ENCODE data around the gene ZNF408.

Gene ZNF408

DNA sequence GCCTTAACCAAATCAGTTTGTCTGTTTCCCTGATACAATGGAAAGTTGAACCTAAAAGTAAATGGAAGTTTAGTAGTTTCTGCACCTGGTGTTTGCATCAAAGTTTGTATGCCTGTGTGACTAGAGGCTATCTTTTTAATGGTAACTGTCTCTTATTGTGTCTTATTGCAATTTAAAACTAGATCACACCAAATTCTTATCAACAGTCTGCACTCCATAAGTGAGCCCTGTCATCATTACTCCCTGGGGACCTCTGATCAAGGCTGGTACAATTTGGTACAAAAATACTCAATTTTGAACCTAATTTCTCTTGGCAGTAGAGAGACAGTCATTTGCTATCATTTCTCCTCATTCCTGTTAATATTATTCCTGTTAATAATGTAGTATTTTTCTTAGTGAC is 38.5 kb upstream of the ZNF408 start:
- H3K4me3 ChIP-seq (ENCODE audit: control insufficient read depth in 1 of 7, extremely low read depth in 1 of 7, insufficient read depth in 4 of 7, low read depth in 2 of 7, low read length in 6 of 7): no peak overlapping the region
- CTCF ChIA-PET: no interaction called here
- no peak overlapping the region for H3K27ac ChIP-seq (ENCODE audit: insufficient read depth in 1 of 2, low read depth in 1 of 2, low read length in 2 of 2, poor library complexity in 1 of 2, severe bottlenecking in 2 of 2)

DNA sequence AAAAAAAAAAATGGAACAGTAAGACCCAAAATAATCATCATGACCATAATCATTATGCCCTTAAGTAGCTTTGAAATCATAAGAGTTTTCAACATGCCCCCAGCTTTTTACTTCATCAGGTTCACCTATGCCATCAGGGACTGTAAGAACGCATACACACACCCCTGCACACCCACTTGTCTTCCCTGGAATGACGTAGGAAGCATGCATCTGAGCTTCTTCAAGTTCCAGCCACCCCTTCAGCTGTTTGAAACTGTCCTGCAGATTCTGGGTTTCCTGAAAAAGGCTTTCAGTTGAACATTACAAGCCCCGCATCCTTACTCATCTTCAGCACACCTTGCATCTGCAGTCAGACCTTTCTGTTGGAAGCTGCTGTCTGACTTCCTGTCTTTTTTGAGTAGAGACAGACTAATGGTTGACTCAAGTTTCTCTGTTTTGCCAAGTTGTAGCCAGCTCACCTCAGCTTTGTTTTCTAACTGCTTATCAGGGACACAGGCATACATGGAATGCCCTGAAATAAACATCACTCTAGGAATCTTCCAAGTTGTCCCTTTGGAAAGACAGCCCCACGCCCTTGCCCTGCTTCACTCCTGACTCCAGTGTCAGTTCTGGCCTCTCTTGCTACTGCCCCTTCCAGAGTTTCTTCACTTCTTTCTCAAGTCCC is 37.4 kb upstream of the ZNF408 start:
- H3K36me3 ChIP-seq (ENCODE audit: control insufficient read depth in 4 of 4, insufficient read depth in 4 of 4, low read length in 3 of 4): peaks cover 42 to 88% (median 64%) of the 10 kb centered on the region in 4 experiments
- H3K4me1 ChIP-seq (ENCODE audit: control extremely low read depth in 1 of 4, control insufficient read depth in 4 of 4, insufficient read depth in 4 of 4, low read length in 3 of 4): peaks cover 0 to 17% (median 7%) of the 10 kb centered on the region in 4 experiments
- no peaks in the 10 kb centered on the region for H3K27me3 ChIP-seq (replicated peaks in 2 of 5; ENCODE audit: control insufficient read depth in 4 of 5, insufficient read depth in 5 of 5, low read length in 4 of 5)
- 90% methylated on average over 3 of the region's 4 CpGs for WGBS (ENCODE audit: insufficient coverage)
- H3K9me3 ChIP-seq (ENCODE audit: control extremely low read depth in 1 of 5, control insufficient read depth in 4 of 5, insufficient read depth in 2 of 5, low read depth in 1 of 5, low read length in 4 of 5): no peaks in the 10 kb centered on the region
- ChIA-PET CTCF (interaction anchor here (0.6 kb wide), 1 partner anchor 38 kb away, joined by 3 read pairs; no protein-coding TSS in a partner anchor), POLR2A (interaction anchor here (0.7 kb wide), 1 partner anchor 96 kb away, joined by 3 read pairs; no protein-coding TSS in a partner anchor)
- no peak overlapping the region for H3K27ac ChIP-seq (ENCODE audit: insufficient read depth in 1 of 2, low read depth in 1 of 2, low read length in 2 of 2, poor library complexity in 1 of 2, severe bottlenecking in 2 of 2)
- no peak for DNase-seq
- H3K4me3 ChIP-seq (ENCODE audit: control insufficient read depth in 1 of 7, extremely low read depth in 1 of 7, insufficient read depth in 4 of 7, low read depth in 2 of 7, low read length in 6 of 7): no peak overlapping the region

More for the DNA sequence above, 38.5 kb upstream of the ZNF408 start:
- DNase-seq: no peak
- no peaks in the 10 kb centered on the region for H3K9me3 ChIP-seq (ENCODE audit: control extremely low read depth in 1 of 5, control insufficient read depth in 4 of 5, insufficient read depth in 2 of 5, low read depth in 1 of 5, low read length in 4 of 5)
- POLR2A ChIA-PET: no interaction called here
- H3K4me1 ChIP-seq (ENCODE audit: control extremely low read depth in 1 of 4, control insufficient read depth in 4 of 4, insufficient read depth in 4 of 4, low read length in 3 of 4): peaks cover 0 to 20% (median 7%) of the 10 kb centered on the region in 4 experiments
- peaks cover 36 to 87% (median 63%) of the 10 kb centered on the region in 4 experiments for H3K36me3 ChIP-seq (ENCODE audit: control insufficient read depth in 4 of 4, insufficient read depth in 4 of 4, low read length in 3 of 4)
- no peaks in the 10 kb centered on the region for H3K27me3 ChIP-seq (replicated peaks in 2 of 5; ENCODE audit: control insufficient read depth in 4 of 5, insufficient read depth in 5 of 5, low read length in 4 of 5)

DNA sequence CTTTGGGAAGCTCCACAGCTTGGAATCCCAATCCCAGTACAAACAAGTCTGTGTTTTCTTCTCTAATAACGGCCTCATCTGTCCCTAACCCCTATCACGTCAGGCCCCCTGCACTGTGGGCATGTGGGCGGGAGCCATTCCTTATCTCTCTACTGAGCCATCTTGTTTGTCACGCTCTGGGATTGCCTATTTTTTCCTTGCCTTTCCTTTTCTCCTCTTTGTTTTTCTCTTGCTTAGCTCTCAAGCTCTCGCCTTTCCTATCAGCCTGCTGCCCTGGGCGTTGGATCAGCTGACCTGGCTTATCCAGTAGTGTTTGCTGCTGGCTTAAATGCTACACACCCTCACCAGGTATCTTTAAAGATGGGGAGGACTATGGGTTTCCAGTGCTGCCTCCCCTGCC is 36.2 kb upstream of the ZNF408 start:
- no peaks in the 10 kb centered on the region for H3K9me3 ChIP-seq (ENCODE audit: control extremely low read depth in 1 of 5, control insufficient read depth in 4 of 5, insufficient read depth in 2 of 5, low read depth in 1 of 5, low read length in 4 of 5)
- POLR2A ChIA-PET: no interaction called here
- H3K4me3 ChIP-seq (ENCODE audit: control insufficient read depth in 1 of 7, extremely low read depth in 1 of 7, insufficient read depth in 4 of 7, low read depth in 2 of 7, low read length in 6 of 7): no peak overlapping the region
- H3K27me3 ChIP-seq (replicated peaks in 2 of 5; ENCODE audit: control insufficient read depth in 4 of 5, insufficient read depth in 5 of 5, low read length in 4 of 5): no peaks in the 10 kb centered on the region
- WGBS (ENCODE audit: insufficient coverage): 79% methylated on average over 4 of the region's 6 CpGs
- peaks cover 39 to 86% (median 63%) of the 10 kb centered on the region in 4 experiments for H3K36me3 ChIP-seq (ENCODE audit: control insufficient read depth in 4 of 4, insufficient read depth in 4 of 4, low read length in 3 of 4)
- CTCF ChIA-PET: interaction anchor here (1.1 kb wide), 1 partner anchor 18 kb away, joined by 3 read pairs; no protein-coding TSS in a partner anchor
- H3K27ac ChIP-seq (ENCODE audit: insufficient read depth in 1 of 2, low read depth in 1 of 2, low read length in 2 of 2, poor library complexity in 1 of 2, severe bottlenecking in 2 of 2): no peak overlapping the region
- no peak for DNase-seq
- H3K4me1 ChIP-seq (ENCODE audit: control extremely low read depth in 1 of 4, control insufficient read depth in 4 of 4, insufficient read depth in 4 of 4, low read length in 3 of 4): peaks cover 4 to 18% (median 9%) of the 10 kb centered on the region in 4 experiments

DNA sequence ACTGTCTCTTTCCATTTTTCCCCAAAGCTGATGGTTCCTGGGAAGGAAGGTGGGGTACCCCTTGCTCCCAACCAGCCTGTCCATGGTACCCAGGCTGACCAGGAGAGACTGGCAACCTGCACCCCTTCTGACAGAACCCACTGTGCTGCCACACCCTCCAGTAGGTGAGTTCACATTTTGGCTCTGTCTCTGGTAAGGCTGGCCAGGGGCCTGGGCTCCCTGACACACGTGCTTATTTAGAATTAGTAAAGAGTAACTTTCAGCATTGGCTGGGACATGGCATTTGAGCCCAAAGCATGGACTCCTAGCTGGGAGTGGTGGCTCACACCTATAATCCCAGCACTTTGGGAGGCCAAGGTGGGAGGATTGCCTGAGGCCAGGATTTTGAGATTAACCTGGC is 35.5 kb upstream of the ZNF408 start:
- H3K4me1 ChIP-seq (ENCODE audit: control extremely low read depth in 1 of 4, control insufficient read depth in 4 of 4, insufficient read depth in 4 of 4, low read length in 3 of 4): peaks cover 8 to 22% (median 12%) of the 10 kb centered on the region in 4 experiments
- peaks cover 37 to 85% (median 62%) of the 10 kb centered on the region in 4 experiments for H3K36me3 ChIP-seq (ENCODE audit: control insufficient read depth in 4 of 4, insufficient read depth in 4 of 4, low read length in 3 of 4)
- H3K27me3 ChIP-seq (replicated peaks in 2 of 5; ENCODE audit: control insufficient read depth in 4 of 5, insufficient read depth in 5 of 5, low read length in 4 of 5): no peaks in the 10 kb centered on the region
- no peak overlapping the region for H3K4me3 ChIP-seq (ENCODE audit: control insufficient read depth in 1 of 7, extremely low read depth in 1 of 7, insufficient read depth in 4 of 7, low read depth in 2 of 7, low read length in 6 of 7)
- ChIA-PET POLR2A (no interaction called here), CTCF (interaction anchor here (1.0 to 1.1 kb wide), 2 partner anchors 9 to 18 kb away, joined by 3 read pairs; no protein-coding TSS in a partner anchor)
- no peak overlapping the region for H3K27ac ChIP-seq (ENCODE audit: insufficient read depth in 1 of 2, low read depth in 1 of 2, low read length in 2 of 2, poor library complexity in 1 of 2, severe bottlenecking in 2 of 2)
- WGBS (ENCODE audit: insufficient coverage): 100% methylated on average over 1 of the region's 1 CpG
- no peak for DNase-seq
- H3K9me3 ChIP-seq (ENCODE audit: control extremely low read depth in 1 of 5, control insufficient read depth in 4 of 5, insufficient read depth in 2 of 5, low read depth in 1 of 5, low read length in 4 of 5): no peaks in the 10 kb centered on the region

DNA sequence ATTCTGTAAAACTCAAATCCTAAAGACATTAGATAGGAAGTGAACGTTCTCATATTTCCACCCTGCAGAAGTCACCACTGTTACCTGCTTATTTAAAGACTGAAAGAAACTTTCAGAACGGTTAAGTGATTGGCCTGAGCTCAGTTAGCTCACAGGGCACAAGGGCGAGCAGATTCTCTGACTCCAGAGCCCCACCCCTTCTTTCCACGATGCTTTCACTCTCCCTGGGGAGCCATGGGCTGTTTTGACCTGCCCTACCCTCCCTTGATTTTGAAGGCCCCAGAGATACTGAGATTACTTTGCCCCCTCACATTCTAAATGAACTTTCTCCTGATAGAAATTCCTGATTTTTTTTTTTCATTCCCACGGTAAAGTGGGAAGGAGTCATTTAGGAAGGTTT is 34.3 kb upstream of the ZNF408 start:
- Histone ChIP-seq H3K4me1 (ENCODE audit: control extremely low read depth in 1 of 4, control insufficient read depth in 4 of 4, insufficient read depth in 4 of 4, low read length in 3 of 4) (peaks cover 12 to 29% (median 24%) of the 10 kb centered on the region in 4 experiments), H3K9me3 (ENCODE audit: control extremely low read depth in 1 of 5, control insufficient read depth in 4 of 5, insufficient read depth in 2 of 5, low read depth in 1 of 5, low read length in 4 of 5) (no peaks in the 10 kb centered on the region), H3K36me3 (ENCODE audit: control insufficient read depth in 4 of 4, insufficient read depth in 4 of 4, low read length in 3 of 4) (peaks cover 37 to 78% (median 61%) of the 10 kb centered on the region in 4 experiments), H3K27ac (ENCODE audit: insufficient read depth in 1 of 2, low read depth in 1 of 2, low read length in 2 of 2, poor library complexity in 1 of 2, severe bottlenecking in 2 of 2) (no peak overlapping the region), H3K27me3 (replicated peaks in 2 of 5; ENCODE audit: control insufficient read depth in 4 of 5, insufficient read depth in 5 of 5, low read length in 4 of 5) (no peaks in the 10 kb centered on the region), H3K4me3 (ENCODE audit: control insufficient read depth in 1 of 7, extremely low read depth in 1 of 7, insufficient read depth in 4 of 7, low read depth in 2 of 7, low read length in 6 of 7) (no peak overlapping the region)
- POLR2A ChIA-PET: no interaction called here
- DNase-seq: no peak
- CTCF ChIA-PET: interaction anchor here (0.9 kb wide), 1 partner anchor 25 kb away, joined by 3 read pairs; no protein-coding TSS in a partner anchor
- WGBS (ENCODE audit: insufficient coverage): 100% methylated on average over 3 of the region's 5 CpGs

DNA sequence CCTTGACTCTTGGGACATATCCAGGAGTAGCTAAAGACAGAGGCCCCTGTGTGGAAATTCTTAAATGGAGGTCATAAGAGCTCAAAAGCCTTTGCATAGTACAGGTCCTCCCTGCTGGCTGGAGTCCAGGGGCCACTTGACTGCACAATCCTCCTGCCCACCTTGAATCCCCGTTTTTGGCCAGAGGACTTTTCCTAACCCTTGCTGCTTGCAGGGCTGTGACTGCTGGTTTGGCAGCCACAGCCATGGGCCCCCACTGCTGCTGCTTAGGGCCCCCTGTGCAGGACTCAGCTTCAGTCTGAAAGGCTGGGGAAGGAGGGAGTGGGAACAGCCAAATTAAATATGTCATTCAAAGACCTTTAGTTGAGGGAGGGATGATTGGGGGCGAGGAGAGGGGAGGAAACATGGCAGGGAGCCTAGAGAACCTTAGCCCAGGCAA is 33.8 kb upstream of the ZNF408 start:
- no CpG with 5 or more reads among the region's 2 CpGs for WGBS (ENCODE audit: insufficient coverage)
- Histone ChIP-seq H3K9me3 (ENCODE audit: control extremely low read depth in 1 of 5, control insufficient read depth in 4 of 5, insufficient read depth in 2 of 5, low read depth in 1 of 5, low read length in 4 of 5) (no peaks in the 10 kb centered on the region), H3K36me3 (ENCODE audit: control insufficient read depth in 4 of 4, insufficient read depth in 4 of 4, low read length in 3 of 4) (peaks cover 33 to 75% (median 60%) of the 10 kb centered on the region in 4 experiments), H3K4me1 (ENCODE audit: control extremely low read depth in 1 of 4, control insufficient read depth in 4 of 4, insufficient read depth in 4 of 4, low read length in 3 of 4) (peaks cover 15 to 35% (median 29%) of the 10 kb centered on the region in 4 experiments), H3K27me3 (replicated peaks in 2 of 5; ENCODE audit: control insufficient read depth in 4 of 5, insufficient read depth in 5 of 5, low read length in 4 of 5) (no peaks in the 10 kb centered on the region), H3K27ac (ENCODE audit: insufficient read depth in 1 of 2, low read depth in 1 of 2, low read length in 2 of 2, poor library complexity in 1 of 2, severe bottlenecking in 2 of 2) (no peak overlapping the region), H3K4me3 (ENCODE audit: control insufficient read depth in 1 of 7, extremely low read depth in 1 of 7, insufficient read depth in 4 of 7, low read depth in 2 of 7, low read length in 6 of 7) (no peak overlapping the region)
- POLR2A ChIA-PET: no interaction called here
- no peak for DNase-seq
- CTCF ChIA-PET: interaction anchor here (0.9 kb wide), 1 partner anchor 25 kb away, joined by 3 read pairs; no protein-coding TSS in a partner anchor

DNA sequence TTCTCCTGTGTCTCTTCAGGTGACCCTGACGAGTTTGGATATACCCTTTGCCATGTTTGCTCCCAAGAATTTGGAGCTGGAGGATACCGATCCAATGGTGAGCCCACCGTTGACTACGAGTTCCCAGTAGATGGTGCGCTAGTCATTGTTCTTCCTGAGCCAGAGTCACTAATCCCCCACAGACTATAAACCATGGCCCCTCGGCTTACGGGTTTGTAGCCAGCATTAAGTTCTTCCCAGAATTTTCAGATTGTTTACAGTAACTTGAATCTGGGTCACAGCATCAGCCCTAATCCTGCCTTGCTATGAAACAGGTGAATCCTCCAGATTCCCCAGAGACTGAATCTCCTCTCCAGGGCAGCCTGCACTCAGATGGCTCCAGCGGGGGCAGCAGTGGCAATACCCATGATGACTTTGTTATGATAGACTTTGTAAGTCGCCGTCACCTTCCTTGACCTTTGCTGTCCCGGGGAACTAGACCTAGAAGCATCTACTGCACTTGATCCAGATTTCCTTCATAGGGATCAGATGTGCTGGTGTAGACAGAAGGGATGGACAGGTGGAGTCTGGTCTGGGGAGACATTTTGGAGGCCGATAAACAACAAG is 32.2 kb upstream of the ZNF408 start:
- 100% methylated on average over 9 of the region's 12 CpGs for WGBS (ENCODE audit: insufficient coverage)
- no peak for DNase-seq
- Histone ChIP-seq H3K27ac (ENCODE audit: insufficient read depth in 1 of 2, low read depth in 1 of 2, low read length in 2 of 2, poor library complexity in 1 of 2, severe bottlenecking in 2 of 2) (no peak overlapping the region), H3K36me3 (ENCODE audit: control insufficient read depth in 4 of 4, insufficient read depth in 4 of 4, low read length in 3 of 4) (peaks cover 31 to 79% (median 66%) of the 10 kb centered on the region in 4 experiments), H3K9me3 (ENCODE audit: control extremely low read depth in 1 of 5, control insufficient read depth in 4 of 5, insufficient read depth in 2 of 5, low read depth in 1 of 5, low read length in 4 of 5) (no peaks in the 10 kb centered on the region), H3K4me1 (ENCODE audit: control extremely low read depth in 1 of 4, control insufficient read depth in 4 of 4, insufficient read depth in 4 of 4, low read length in 3 of 4) (peaks cover 15 to 50% (median 39%) of the 10 kb centered on the region in 4 experiments), H3K4me3 (ENCODE audit: control insufficient read depth in 1 of 7, extremely low read depth in 1 of 7, insufficient read depth in 4 of 7, low read depth in 2 of 7, low read length in 6 of 7) (no peak overlapping the region), H3K27me3 (replicated peaks in 2 of 5; ENCODE audit: control insufficient read depth in 4 of 5, insufficient read depth in 5 of 5, low read length in 4 of 5) (no peaks in the 10 kb centered on the region)
- ChIA-PET CTCF (interaction anchor here (0.9 to 1.7 kb wide), 5 partner anchors 12 to 35 kb away, joined by 3 to 6 read pairs (median 3); no protein-coding TSS in a partner anchor), POLR2A (interaction anchor here (0.7 kb wide), 1 partner anchor 16 kb away, joined by 5 read pairs; no protein-coding TSS in a partner anchor)

Measured in common myeloid progenitor, CD34-positive (primary cell).